ENCODE measurements around the gene COL4A5.
"Not testable (repeated sequence)": the region's sequence is repeated elsewhere in the genome, so short reads cannot be mapped to it uniquely, and the experiment has no call there.

COL4A5 gene

DNA sequence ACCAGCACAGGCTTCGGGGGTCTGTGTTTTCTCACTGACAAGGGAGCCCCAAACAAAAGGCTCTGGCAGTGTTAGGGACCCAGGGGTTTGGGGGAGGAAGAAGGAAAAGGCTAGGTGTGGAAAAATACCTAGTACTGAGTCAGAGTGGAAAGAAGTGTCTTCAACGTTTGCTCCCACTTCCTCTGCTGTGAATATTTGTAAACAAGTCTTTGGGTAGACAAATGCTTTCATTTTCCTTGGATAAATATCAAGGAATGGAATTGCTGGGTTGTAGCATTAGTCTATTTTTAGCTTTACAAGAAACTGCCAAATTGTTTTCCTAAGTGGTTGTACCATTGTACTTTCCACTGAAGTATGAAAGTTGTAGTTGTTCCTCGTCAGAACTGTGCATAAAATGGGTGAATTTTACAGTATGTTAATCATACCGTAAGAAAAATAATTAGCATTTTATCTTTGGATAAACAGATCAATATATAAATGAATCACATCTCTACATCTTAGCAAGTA, 17.4 kb downstream of the COL4A5 start:
- DNase-seq, result no peak

DNA sequence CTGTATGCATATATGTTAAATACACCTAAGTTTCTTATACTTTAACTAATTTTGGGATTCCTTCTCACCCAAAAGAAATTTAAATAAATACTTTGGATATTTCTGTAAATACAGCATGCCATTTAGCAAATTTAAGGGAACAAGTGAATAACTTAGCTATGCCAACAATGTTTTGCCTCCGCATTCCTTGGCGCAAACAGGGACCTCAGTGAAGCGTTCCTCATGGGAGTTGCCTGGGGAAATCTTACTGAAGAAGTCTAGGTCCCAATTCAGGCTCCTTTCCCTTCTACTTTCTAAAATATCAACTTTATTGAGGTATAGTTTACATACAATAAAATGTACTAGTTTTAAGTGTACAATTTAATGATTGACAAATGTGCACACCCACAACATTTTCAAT, 25.0 kb downstream of the COL4A5 start:
- no peak for DNase-seq

DNA sequence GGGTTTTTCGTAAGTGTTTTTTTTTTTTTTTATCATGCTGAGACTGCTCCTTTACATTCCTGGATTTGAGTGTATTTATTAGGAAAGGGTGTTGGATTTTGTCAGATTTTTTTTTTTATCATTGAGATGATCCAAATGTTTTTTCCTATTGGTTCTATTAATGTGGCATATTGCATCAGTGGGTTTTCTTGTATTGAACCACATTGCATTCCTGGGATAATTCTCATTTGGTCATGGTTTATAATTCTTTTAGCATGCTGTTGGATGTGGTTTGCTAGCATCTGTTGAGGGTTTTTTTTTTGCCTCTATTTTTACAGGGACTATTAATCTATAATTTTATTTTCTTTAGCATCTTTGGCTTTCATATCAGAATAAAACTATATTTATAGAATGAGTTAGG, 28.8 kb downstream of the COL4A5 start:
- DNase-seq, result no peak

DNA sequence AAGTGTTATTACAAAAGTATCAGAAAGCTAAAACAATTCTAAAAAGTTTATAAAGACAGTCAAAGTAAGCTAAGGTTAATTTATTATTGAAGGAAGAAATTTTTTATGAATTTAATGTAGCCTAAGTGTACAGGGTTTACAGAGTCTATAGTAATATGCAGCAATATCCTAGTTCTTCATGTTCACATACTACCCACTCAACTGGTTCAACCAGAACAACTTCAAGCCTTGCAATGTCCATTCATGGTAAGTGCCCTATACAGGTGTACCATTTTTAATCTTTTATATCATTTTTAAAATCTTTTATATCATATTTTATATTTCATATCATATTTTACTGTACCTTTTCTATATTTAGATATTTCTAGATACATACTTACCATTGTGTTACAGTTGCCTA, 34.3 kb downstream of the COL4A5 start:
- no peak for DNase-seq

DNA sequence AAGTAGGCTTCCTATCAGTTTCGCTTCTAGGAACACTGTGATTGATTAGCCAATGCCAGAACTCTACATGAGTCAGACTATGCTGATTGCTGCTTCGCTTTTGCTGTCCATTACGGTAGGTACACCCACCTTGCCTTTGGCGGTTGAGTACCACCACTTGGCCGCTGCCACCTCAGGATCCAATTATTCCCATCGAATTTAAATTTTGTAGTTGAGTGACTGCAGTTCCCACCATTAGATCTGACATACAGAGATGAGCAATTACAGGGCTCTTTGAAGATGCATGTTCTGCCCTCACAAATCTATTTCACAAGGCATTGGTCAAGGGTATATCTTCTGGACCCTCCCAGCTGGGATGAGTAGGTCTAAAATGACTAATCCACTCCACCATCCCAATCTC, 41.9 kb downstream of the COL4A5 start:
- DNase-seq, result not testable (repeated sequence)

DNA sequence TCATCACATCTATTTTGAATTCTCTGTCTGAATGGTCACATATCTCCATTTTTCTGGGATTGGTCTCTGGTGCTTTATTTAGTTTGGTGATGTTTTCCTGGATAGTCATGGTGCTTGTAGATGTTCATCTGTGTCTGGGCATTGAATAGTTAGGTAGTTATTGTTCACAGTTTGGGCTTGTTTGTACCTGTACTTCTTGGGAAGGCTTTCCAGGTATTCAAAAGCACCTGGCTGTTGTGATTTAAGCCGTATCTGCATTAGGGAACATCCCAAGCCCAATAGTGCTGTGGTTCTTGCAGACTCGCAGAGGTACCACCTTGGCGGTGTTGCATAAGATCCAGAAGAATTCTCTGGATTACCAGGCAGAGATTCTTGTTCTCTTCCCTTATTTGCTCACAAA, 44.6 kb downstream of the COL4A5 start:
- no peak for DNase-seq

DNA sequence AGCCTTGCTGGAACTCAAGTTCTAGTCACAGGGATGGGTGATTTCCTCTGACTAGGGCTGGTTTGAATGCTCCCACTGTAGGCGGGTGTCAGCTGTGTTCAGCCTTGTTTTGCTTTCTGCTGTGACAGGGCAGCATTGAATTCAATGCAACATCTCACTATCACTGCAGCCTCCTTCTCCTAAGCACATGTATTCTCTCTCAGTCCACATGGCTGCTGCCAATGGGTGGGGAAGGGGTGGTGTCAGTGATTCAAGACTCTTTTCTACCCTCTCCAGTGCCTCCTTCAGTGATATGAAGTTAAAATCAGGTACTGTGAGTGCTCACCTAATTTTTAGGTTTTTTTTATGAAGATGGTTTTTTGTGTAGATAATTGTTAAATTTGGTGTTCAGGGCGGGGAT, 46.3 kb downstream of the COL4A5 start:
- DNase-seq, result no peak

DNA sequence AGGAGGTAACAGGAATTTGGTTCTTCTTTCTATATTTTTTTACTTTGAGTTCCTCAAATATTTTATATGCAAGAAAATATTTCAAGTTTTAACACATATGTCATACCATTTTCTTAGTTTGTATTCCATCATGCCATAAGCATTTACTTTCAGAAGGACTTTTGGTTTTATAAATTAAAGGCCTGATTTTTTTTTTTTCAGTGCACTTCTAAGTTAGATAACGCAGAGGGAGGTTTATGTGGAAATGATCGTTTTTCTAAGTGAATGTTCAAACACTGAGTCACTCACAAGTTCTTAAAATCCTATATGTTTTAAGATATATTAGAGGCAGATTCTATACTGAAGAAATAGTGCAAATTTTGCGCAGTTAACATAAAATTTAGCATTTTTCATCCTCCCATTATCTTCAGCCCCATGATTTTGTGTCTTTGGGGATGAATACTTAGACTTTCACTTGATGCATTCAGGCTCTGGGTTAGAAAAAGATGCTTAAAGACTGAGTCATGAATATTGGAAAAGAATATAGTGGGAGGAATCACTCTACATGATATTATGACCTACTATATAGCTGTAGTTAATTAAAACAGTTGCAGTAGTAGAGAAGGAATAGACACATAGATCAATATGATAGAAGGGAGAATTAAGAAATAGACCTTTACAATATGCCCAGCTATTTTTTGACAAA, 54.9 kb downstream of the COL4A5 start:
- no peak for DNase-seq

DNA sequence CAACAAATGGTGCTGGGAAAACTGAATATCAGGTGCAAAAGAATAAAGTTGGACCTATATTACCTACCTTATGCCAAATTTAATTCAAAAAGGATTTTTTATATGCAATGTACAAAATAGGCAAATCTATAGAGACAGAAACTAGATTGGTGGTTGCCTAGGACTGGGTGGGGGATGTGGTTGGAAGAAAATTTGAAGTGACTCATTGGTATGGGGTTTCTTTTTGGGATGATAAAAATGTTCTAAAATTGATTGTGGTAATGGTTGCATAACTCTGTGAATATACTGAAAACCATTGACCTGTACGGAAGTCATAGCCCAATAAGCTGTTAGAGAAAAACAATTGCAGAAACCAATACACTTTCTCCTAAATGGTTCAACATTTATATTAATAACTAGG, 72.1 kb downstream of the COL4A5 start:
- DNase-seq, result no peak

DNA sequence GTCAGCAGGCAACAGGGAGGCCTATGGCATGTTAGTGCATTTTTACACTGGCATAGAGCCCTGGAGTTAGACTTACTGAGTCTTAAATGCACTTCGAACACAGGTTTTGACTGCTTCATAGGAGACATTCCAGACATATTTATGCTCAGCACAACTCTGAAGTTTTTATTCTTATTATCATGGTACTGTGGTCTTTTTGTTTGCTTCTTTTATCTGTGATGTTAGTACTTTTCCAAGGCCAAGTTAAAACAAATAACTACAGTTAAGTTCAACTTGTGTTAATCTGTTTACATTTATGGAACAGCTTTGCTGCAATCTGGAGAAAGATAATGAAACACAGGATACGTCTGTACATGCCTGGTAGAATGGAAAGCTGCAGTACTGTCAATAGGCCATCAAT, 76.5 kb downstream of the COL4A5 start:
- DNase-seq, result no peak

DNA sequence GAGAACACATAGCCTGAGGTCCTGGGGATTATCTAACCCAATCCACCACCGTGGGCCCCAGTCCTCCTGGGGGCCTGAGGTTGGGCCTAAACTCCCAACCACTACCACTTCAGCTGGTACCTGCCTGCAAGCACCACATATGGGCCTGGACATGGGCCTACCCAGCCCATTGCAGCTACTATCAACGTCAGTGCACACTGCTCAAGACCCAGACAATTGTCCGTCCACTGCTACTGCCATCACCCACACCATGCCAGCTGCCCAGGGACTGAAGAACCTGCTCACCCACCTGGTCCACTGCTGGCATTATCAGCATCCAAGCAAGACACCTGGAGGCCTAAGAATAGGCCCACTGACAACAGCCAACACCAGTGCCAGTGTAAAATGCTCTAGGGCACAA, 88.1 kb downstream of the COL4A5 start:
- DNase-seq, result no peak

DNA sequence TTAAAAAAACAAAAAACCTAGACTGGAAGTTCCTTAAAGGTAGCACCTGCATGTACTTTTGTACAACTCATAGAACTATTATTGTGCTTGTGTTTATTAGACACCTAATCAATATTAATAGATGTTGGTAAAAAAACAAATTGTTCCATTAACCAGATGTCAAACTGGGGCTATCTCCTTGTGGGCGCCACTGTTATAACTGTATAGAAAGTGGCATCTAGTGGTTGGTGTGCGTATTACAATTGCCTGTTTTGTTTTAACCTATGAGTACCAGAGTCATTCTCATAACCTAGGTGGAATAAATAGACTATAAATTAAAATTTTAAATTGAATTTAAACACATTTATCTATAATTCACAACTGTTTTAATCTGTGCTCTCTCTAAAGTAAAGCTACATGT, 97.4 kb downstream of the COL4A5 start:
- peak; percentile 1 for DNase-seq

DNA sequence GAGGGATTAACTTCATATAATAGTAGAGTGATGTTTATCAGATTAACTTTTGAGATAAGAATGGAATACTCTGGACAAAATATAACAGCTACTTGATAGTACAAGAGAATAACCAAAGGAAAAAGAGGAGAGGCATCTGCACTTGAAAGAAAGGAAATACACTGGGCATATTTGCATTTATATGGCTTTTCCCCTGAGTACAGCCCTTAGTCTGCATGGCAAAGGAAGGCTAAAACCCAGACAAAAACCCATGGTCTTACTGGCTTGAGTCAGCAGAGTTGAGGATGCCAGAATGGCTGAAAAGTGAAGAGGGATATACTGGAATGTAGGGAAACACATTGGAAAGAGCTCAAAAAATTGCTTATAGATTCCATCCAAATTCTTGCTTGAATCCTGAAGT, 101.6 kb downstream of the COL4A5 start:
- DNase-seq, result no peak

DNA sequence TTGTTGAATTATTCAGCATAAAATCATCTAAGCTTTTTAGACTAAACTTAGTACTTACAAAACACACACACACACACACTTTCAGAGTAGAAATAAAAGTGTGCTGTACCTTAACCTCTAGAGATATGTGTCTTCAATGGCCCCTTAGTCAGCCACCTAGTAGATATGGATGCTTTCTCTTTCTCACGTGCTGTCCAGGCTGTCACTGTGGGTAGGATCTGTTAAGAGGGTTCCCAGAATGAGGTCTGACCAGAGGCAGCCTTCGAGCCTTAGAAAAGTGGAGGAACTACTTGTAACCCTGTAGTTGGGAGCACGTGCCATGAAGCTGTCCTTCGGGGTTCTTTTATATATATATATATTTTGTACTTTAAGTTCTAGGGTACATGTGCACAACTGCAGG, 117.9 kb downstream of the COL4A5 start:
- DNase-seq, result no peak

DNA sequence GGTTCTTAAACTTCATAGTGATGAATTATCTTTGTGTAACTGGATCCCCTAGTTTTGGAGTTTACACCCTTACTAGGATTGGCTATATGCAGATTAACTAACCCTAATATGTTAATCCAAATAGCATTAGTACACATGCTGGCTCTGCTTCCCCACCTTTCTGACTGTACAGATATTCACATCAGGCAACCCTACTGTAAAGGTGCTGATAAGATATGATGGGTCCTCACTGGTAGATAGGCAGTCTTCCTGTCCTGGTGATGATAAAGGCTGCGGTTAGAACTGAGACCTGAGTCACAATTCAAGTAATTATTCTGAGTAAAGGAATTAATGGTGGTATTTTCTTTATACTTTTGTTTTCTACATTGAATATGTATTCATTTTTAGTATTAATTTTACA, 118.6 kb downstream of the COL4A5 start:
- no peak for DNase-seq

DNA sequence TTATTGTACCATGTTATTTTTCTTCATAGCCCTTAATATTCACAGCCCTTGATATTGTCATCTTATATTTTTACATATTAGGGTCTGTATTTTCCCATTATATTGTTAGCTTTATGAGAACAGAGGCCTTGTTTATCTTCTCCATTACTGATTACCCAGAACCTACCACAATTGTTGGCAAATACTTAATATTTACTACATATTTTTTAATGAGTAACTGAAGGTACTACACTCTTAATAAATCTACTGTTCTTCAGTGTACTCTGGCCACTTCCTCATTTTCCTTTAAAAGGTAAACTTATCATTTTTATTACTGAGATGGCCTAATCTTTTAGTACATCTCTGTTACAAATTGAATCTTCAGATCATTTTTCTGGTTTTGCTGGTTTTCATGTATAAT, 133.5 kb downstream of the COL4A5 start:
- no peak for DNase-seq

DNA sequence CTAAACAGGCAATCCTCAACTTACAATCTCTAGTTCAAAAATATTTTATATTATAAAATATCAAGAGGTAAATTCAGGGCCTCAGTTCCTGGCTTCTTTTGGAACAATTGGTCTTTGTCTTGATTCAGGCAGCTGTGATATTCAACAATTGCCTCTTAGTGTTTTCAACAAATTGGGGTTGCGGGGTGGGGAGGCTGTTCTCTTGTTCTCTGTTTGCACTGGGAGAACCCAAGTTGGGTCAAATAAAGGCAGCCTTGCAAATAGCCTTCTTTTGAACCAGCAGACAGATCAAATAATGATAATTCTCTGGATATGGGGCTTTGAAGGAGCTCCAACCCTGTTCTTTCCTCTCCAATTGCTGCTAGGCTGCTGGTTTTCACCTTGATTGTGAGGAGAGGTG, 142.5 kb downstream of the COL4A5 start:
- DNase-seq, result no peak

DNA sequence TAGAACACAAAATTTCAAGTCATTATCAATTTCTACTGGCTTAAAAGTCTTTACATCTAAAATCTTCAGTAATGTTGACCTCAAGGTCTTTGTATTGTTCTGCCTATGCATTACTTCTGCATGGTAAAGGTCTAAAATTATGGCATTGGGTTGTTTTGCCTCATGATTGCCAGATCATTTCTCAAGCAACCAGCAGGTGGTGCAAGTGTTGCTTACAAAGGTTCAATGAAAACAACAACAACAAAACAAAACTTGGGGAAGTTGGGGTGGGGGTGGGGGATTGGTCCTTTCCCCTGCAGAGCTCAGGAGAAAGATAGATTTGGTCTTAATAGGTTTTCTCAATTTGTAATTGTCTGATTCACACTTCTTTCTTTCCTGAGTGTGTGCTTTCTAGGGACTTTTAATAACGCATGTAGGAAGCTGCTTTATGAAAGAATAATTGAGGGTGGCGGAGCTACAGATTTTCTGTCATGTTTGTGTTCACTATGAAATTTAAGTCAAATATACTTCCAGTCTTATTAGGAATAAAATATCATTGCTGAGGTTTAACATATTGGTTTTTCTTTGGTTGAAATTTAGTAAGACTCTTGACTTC, 145.1 kb downstream of the COL4A5 start:
- no peak for DNase-seq

DNA sequence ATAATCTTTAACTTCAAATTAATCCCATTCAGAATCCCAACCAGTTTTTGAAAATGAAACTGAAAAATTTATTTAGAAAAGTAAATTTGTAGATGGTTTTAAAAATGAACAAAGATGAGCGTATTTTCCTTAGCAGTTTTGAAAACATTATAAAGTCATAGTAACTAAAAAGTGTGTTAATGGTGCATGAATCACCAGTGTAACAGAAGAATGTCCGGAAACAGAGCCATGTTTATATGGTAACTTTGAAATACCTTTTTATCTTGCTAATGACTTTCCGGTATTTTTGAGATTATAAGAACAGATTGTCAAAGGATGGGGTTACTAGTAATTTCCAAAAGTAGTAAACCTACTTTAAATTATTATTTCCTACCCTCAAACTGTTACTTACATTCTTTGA, 150.9 kb downstream of the COL4A5 start:
- no peak for DNase-seq

DNA sequence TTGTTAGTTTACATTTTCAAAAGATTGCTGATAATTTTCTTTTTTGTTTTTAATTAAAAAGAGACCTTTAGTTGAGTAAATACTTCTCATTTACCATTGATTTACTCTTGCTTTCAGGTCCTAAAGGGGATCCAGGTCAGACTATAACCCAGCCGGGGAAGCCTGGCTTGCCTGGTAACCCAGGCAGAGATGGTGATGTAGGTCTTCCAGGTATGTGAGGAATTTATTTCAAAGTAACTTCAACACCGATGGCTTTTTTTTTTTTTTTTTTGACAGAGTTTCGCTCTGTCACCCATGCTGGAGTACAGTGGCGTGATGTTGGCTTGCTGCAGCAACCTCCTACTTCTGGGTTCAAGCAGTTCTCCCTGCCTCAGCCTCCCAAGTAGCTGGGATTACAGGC, 161.6 kb downstream of the COL4A5 start:
- DNase-seq, result no peak

DNA sequence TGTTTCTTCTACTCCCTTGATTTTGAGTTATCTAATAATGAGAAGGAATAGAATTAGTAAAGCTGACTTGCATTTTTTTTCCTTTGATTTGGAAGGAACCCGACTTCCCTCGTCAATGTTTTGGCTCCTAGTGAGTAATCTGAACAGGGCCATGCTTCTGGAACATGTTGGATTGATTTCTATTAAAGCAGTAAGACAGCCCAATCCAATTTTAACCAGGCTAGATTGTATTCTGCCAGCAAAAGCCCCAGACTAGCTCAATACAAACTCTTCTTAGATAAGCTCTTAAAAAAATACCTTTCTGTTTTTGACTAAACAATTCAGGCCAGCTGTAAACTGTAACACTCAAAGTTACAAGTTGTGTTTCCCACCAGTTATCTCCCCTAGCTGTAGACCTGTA, 170.5 kb downstream of the COL4A5 start:
- no peak for DNase-seq

DNA sequence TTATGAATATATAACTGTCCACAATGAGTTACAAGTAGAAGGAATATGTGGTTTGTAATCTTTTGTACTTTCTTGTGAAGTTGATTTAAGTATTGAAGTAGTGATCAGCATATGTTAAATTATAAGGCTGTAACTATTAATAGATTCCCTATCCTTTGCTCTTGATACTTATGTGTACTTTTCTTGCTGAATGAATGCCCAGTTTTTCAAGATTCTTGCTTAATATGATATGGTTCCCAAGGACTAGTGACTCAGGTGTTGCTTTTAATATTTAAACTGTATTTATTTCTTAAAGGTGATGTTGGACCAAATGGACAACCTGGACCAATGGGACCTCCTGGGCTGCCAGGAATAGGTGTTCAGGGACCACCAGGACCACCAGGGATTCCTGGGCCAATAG, 175.0 kb downstream of the COL4A5 start:
- DNase-seq, result no peak

DNA sequence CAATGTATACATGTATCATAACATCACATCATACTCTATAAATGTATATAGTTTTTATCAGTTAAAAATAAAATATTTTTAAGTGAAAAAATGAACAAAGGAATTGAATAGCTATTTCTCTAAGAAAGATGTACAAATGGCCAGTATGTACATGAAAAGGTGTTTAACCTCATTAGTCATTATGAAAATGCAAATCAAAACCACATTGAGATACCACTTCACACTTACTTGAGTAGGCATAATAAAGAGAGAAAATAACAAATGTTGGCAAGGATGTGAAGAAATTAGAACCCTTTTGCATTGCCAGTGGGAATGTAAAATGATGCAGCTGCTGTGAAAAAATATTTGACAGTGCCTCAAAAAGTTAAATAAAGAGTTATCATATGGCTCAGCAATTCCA, 201.2 kb downstream of the COL4A5 start:
- DNase-seq, result no peak

DNA sequence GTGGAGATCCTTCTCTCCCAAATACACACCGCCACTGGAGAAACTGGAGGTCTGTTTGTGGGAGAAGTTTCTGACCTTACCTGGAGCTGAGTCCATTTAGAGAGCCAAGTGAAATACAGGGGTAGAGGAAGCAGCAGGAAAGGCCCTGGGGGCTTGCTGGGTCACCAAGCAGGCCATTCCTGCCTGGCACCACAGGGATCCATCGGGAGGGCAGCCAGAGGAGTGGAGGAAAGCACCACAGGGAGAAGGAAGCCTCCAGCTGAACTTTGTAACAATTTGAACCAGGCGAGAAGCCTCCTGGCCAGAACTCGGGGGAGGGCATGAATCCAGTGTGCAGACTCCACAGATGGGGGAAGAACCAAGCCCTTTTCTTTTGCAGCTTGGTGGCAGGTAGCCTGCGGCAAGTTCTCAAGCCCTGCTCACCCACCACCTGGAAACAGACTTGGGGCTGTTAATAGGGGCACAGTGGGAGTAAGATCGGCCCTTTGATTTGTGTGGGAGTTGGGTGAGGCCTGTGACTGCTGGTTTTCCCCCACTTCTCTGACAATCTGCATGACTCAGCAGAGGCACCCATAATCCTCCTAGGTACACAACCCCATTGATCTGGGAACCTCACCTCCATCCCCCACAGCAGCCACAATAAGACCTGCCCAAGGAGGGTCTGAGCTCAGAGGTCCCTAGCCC, 202.1 kb downstream of the COL4A5 start:
- DNase-seq, result no peak

DNA sequence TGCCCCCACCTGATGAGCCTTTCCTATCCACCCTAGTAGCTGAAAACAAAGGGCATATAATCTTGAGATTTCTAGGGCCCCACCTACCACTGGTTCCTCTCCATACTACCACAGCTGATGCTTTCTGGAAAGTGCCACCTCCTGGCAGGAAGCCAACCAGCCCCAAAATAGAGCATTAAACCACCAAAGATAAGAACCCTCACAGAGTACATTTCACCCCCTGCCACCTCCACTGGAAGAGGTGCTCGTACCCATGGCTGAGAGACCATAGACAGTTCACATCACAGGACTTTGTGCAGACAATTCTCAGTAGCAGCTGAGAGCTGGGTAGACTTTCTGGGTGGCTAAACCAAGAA, 202.6 kb downstream of the COL4A5 start:
- no peak for DNase-seq

Data from NCI-H1092 (cell line).